NCI-H2227 (cell line): ENCODE results near the gene ZDHHC11B.
"Not testable (repeated sequence)": the region's sequence is repeated elsewhere in the genome, so short reads cannot be mapped to it uniquely, and the experiment has no call there.

ENCODE experiments used
- DNase-seq: peaks from one replicate; lab custom pipeline; 2025; ENCODE audit not compliant: unreplicated experiment; lab: John Stamatoyannopoulos, UW

ZDHHC11B gene, protein sequence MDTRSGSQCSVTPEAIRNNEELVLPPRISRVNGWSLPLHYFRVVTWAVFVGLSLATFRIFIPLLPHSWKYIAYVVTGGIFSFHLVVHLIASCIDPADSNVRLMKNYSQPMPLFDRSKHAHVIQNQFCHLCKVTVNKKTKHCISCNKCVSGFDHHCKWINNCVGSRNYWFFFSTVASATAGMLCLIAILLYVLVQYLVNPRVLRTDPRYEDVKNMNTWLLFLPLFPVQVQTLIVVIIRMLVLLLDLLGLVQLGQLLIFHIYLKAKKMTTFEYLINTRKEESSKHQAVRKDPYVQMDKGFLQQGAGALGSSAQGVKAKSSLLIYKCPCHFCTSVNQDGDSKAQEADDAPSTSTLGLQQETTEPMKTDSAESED

GRCh38 chr5:784428-785177 is at the start of gene ZDHHC11B:
Gene ZDHHC11B (minus strand): TSS chr5:784729. CDS start chr5:766919, 17,810 bp downstream.
- peak; percentile 78 for DNase-seq

- DNase-seq = not testable (repeated sequence)
Observed at GRCh38 chr5:834013-834412, 49.5 kb upstream of the ZDHHC11B start.

DNA sequence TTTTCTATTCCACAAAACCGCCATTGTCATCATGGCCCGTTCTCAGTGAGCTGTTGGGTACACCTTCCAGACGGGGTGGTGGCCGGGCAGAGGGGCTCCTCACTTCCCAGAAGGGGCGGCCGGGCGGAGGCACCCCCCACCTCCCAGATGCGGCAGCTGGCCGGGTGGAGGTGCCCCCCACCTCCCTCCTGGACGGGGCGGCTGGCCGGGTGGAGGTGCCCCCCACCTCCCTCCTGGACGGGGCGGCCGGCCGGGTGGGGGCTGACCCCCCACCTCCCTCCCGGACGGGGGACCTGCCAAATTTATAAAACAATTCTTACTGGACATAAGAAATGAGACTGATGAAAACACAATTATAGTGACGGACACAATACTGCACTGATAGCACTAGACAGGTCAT is 43.7 kb upstream of the ZDHHC11B start:
- DNase-seq = not testable (repeated sequence)

DNA sequence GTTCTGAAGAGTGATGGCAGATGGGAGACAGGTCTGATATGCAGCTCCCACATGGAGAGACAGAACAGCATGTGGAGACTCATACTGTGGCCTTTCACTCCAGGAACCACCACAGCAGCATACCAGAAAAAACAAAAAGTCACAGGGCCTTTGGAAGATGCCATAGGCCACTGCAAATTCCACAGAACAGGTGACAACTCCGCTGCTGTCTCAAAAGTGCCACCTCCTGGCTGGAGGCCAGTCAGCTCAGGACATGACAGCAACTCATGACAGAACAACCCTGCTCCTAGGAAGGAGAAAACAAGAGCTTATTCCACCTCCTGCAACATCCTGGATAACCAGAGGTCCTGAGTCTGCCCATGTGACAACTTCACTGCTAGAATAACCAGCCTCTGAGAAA is 41.0 kb upstream of the ZDHHC11B start:
- DNase-seq = not testable (repeated sequence)

GRCh38 chr5:821504-821903 is 37.0 kb upstream of the ZDHHC11B start:
- DNase-seq = no peak

DNA sequence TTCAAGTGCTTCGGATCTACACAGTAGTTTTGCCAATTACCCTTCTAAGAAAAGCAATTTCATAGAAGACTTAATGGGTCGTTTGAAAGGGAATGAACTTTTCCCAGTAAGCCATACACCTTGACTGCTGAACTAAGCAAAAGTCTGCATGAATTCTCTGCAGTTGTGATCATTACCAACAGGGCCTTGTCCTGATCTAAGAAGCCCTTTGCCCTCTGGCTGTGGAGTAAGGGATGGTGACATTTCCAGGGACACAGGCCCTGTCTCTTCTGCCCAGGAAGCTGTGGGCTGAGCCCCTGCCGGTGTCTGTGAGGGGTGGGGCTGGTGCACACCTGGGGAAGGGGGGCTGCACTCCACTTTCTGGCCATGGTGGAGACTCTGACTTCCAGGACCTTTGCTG is 35.7 kb upstream of the ZDHHC11B start:
- DNase-seq = no peak

- DNase-seq = no peak
Observed at GRCh38 chr5:819078-819477, 34.5 kb upstream of the ZDHHC11B start.

GRCh38 chr5:816176-816575 is 31.6 kb upstream of the ZDHHC11B start:
- DNase-seq = no peak

DNA sequence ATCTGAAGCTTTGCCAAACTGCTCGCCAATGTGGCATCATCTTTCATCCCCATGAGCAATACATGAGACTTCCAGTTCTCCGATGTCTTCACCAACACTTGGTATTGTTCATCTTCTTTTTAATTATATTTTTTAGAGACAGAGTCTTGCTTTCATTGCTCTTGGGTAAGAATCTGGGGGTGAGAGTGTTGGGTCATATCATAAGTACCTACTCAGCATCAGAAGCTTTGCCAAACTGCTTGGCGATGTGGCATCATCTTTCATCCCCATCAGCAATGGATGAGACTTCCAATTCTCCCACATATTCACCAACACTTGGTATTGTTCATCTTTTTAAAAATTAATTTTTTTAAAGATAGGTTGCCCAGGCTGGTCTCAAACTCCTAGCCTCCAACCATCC is 30.9 kb upstream of the ZDHHC11B start:
- DNase-seq = no peak

DNA sequence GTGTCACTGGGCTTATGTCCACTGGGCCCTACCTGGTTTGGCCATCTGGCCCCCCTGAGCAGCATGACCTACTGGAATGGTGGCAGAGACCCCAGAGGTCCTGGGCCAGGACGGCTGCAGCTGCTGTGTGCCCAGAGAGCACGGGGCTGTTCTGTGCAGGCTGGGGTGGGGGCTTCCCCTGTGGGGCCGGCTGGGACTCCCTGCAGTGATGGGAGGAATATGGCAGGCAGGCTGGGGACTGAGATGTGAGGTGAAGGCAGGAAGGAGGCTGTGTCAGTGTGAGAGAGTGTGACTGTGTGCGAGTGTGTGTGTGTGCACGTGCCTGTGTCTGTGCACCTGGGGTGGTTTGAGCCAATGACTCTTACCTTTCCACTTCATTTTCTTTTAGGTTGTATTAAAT is 29.0 kb upstream of the ZDHHC11B start:
- DNase-seq = not testable (repeated sequence)

DNA sequence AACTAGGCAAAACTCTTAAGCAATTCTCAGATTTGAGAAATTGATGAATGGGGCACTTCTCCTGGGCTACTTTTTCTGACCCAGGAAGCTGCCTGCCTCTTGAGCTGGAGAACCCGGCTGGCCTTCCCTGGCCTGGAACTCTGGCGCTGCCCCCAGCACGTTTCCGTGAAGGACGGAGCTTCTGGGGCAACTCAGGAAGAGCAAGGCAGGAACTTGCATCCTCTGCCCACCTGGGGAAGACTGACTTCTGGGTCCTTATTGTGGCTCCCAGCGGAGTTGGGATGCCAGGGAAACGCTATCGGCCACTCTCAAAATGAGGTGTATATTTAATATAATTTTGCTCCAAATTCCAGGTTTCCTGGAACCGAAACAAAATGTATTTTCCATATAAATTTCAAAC is 26.9 kb upstream of the ZDHHC11B start:
- DNase-seq = not testable (repeated sequence)

DNA sequence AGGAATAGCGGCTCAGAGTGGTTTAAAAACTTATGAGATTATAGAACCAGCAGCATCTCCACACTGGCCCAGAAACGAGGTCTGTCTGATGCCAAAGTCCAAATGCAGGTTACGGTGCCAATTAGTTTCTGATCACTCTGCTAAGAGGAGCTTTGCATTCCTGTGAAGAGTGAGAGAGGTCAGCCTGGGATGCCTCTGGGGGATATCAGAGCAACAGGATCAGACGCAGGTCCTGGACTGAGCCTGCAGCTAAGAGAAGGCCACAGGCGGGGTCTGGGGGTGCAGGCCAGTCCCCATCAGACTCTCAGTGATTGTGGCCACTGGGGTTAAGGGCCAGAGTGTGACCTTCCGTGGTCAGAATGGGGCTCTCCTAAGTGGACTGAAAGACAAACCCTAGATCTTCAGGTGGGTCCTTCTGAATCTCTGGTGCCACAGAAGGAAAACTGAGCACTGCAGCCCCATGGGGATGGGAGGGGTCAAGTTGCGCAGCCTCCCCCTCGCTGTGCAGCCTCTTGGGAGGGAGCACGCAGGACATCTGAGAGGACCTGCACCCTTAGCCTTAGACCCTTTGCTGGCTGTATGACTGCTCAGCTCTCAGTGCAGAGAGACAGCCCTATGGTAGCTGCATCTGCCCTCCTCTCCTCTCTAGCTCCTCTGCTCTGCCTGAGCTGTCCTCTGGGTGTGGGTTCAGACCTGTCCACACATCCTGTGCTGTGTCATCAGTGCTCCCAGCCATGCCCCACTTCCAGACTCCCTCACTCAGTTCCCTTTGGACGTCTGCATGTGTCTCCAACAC is 23.4 kb upstream of the ZDHHC11B start:
- DNase-seq = not testable (repeated sequence)

- DNase-seq = no peak
Observed at GRCh38 chr5:801472-801871, 16.9 kb upstream of the ZDHHC11B start.

DNA sequence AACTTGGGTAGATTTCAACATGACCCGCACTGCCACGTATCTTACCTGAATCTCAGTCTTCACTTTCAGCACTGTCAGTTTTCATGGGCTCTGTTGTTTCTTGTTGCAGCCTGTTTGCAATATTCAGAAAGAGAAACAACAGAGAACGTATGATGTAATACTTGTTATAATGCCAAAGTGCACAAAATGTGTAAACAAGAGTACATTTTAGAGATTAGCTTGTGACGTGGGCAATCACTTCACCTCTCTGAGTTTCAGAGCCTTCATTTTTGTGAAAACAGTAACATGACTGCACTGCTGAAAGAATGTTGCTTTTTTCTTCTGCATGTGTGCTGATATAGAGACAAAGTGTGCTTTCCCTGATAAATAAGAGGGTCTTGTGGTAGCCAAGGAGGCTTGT is 16.5 kb upstream of the ZDHHC11B start:
- DNase-seq = not testable (repeated sequence)

GRCh38 chr5:798505-799138 is 14.1 kb upstream of the ZDHHC11B start:
- DNase-seq = not testable (repeated sequence)

GRCh38 chr5:797986-798385 is 13.5 kb upstream of the ZDHHC11B start:
- DNase-seq = not testable (repeated sequence)

- not testable (repeated sequence) for DNase-seq
Observed at GRCh38 chr5:795873-796272, 11.3 kb upstream of the ZDHHC11B start.

GRCh38 chr5:794948-795347 is 10.4 kb upstream of the ZDHHC11B start:
- not testable (repeated sequence) for DNase-seq

GRCh38 chr5:788703-789102 is 4.2 kb upstream of the ZDHHC11B start:
- DNase-seq = not testable (repeated sequence)

GRCh38 chr5:787857-788233 is 3.3 kb upstream of the ZDHHC11B start:
- not testable (repeated sequence) for DNase-seq
